GM19397 (cell line): Measurements from ENCODE around the gene NOSIP.
A peak's percentile ranks its signal among the peaks of the same experiment; 100 is the strongest.

ENCODE experiments used
- ATAC-seq: cut with Tn5 transposase; IDR thresholded peaks from one replicate; pipeline ENCODE4 v1.9.1; 2021; ENCODE audit warnings: mild to moderate bottlenecking, moderate library complexity; ENCODE audit not compliant: unreplicated experiment

Gene NOSIP

GRCh38 chr19:49549045-49549444 is 31.3 kb downstream of the NOSIP start:
- no peak for ATAC-seq

GRCh38 chr19:49546825-49547565 is 33.4 kb downstream of the NOSIP start:
- ATAC-seq: no peak

- ATAC-seq: no peak
Observed at GRCh38 chr19:49544154-49544553, 36.2 kb downstream of the NOSIP start.

GRCh38 chr19:49543032-49543431 is 37.3 kb downstream of the NOSIP start:
- ATAC-seq: no peak

GRCh38 chr19:49542446-49542845 is 37.9 kb downstream of the NOSIP start:
- ATAC-seq: no peak

GRCh38 chr19:49541914-49542313 is 38.4 kb downstream of the NOSIP start:
- no peak for ATAC-seq

GRCh38 chr19:49539192-49539952 is 41.0 kb downstream of the NOSIP start:
- no peak for ATAC-seq

GRCh38 chr19:49538643-49539042 is 41.7 kb downstream of the NOSIP start:
- no peak for ATAC-seq

- no peak for ATAC-seq
Observed at GRCh38 chr19:49536921-49537462, 43.4 kb downstream of the NOSIP start.

DNA sequence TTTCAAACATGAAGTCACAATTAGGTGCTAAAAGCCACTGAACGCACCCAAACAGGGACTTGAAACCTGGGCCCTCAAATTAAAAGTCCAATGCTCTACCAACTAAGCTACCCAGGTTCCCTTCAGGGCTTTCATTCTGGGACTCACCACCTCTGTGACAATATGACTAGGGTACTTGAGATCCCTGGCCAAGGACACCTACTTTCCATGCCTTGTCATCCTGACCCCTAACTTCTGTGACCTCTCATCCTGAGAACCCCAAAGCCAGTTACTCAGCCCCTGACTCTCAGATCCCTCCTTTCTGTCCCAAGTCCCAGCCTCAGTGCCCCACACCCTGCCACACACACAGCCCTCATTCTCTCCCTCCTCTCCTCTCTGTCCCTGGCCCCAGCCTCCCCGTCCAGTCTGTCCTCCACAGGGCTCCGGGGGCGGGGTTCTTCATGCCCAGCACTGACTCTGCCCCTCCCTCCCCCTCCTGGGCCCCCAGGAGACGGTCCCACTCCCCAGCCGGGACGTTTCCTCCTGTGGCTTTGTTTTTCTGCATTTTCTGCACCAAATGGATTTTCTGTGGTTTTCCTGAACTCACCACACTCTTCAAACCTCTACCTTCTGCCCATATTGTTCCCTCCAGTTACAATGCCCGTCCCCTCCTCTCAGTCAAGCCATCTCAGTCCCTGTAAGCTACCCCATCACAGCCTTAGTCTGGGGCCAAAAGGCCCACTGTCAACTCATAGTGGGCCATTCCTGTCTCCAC is 45.5 kb downstream of the NOSIP start:
- ATAC-seq: no peak

DNA sequence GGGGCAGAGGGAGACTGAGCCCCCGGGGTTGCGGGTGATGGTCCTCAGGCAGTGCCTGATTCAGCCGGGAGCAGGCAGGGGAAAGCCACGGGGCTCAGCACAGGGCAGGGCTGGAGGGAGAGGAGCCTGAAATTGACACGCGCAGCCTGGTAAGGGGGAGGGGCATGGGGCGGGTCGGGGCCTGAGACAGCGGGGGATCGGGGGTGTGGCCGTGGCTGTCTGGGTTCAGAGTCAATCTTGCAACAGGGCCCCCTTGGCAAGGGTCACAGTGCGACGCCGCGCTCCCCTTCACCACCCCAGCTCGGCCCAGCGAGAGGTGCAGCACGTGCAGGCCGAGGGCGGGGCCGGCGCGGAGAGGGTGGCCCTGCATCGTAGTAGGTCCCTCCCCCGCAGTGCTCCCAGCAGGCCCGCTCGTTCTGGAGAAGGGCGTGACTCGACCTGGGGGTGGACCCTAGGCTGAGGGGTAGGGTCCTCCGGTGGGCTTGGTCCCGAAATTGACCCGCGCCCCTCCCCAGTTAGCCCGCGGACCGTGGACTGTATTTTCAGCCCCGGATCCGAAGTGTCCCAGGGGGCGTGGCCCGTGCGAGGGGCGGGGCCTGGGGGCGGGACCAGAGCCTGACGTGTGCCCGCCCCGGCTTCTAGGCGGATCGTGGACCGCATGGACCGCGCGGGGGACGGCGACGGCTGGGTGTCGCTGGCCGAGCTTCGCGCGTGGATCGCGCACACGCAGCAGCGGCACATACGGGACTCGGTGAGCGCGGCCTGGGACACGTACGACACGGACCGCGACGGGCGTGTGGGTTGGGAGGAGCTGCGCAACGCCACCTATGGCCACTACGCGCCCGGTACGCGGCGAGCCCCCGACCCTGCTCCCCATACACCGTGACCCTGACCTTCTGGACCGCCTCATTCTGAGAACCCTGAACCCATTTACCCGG is 46.5 kb downstream of the NOSIP start:
- peak; percentile 68 for ATAC-seq

DNA sequence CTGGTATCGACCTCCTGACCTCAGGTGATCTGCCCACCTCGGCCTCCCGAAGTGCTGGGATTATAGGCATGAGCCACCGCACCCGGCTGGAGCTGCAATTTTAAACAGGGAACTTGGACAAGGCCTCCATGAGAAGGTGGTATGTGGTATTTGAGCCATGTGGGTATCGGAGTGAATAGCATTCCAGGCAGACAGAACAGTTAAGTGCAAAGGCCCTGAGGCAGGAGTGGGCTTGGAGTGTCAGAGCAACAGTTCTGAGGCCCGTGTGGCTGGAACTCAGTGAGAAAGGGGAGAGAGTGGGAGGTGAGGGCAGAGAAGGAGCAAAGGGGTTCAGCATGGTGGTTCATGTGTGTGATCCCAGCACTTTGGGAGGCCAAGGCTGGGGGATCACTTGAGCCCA is 49.6 kb downstream of the NOSIP start:
- no peak for ATAC-seq

- no peak for ATAC-seq
Observed at GRCh38 chr19:49528211-49528771, 52.1 kb downstream of the NOSIP start.

DNA sequence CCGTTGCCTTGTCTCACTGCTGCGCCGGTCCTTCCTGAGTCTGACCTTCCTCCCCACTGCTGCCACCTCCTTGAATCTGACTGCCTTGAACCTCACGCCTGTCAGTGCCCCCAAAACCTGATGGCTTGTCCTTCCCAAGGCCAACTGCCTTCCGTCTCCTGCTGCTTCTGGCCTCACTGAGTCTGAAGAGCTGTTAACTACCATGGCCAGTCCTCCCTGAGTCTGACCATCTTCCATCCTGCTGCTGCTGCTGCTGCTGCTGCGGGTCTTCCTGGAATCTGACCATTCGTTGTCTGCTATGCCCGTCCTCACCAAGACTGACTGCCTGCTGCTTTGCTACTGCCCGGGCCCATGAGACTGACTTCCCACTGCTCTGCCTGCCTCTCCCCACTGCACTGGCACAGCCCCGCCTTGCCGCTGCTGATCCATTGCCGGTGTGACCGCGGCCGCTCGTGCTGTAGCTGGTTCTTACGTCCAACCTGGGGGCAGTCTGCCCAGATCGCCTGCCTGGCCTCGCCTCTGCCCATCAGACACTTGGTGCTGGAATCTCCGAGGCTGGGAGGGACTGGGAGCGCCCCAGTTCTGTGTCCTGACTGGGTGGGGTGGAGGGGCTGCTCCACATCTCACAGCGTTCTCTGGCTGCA is 55.4 kb downstream of the NOSIP start:
- ATAC-seq: no peak

- ATAC-seq: no peak
Observed at GRCh38 chr19:49520705-49521319, 59.5 kb downstream of the NOSIP start.

- no peak for ATAC-seq
Observed at GRCh38 chr19:49518033-49518432, 62.3 kb downstream of the NOSIP start.

GRCh38 chr19:49515767-49516166 is 64.6 kb downstream of the NOSIP start:
- ATAC-seq: no peak

DNA sequence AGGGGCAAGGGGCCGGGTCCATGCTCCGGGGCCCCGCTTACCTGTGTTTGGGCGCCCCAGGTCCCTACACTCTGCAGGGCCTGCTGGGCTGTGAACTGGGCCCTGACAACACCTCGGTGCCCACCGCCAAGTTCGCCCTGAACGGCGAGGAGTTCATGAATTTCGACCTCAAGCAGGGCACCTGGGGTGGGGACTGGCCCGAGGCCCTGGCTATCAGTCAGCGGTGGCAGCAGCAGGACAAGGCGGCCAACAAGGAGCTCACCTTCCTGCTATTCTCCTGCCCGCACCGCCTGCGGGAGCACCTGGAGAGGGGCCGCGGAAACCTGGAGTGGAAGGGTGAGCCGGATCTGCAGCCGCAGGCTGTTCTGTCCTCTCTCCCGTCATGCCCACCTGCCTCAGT is 66.2 kb downstream of the NOSIP start:
- ATAC-seq: no peak

- ATAC-seq: no peak
Observed at GRCh38 chr19:49513746-49514118, 66.6 kb downstream of the NOSIP start.
